Measurements from ENCODE around the gene MUC5B.

DNA sequence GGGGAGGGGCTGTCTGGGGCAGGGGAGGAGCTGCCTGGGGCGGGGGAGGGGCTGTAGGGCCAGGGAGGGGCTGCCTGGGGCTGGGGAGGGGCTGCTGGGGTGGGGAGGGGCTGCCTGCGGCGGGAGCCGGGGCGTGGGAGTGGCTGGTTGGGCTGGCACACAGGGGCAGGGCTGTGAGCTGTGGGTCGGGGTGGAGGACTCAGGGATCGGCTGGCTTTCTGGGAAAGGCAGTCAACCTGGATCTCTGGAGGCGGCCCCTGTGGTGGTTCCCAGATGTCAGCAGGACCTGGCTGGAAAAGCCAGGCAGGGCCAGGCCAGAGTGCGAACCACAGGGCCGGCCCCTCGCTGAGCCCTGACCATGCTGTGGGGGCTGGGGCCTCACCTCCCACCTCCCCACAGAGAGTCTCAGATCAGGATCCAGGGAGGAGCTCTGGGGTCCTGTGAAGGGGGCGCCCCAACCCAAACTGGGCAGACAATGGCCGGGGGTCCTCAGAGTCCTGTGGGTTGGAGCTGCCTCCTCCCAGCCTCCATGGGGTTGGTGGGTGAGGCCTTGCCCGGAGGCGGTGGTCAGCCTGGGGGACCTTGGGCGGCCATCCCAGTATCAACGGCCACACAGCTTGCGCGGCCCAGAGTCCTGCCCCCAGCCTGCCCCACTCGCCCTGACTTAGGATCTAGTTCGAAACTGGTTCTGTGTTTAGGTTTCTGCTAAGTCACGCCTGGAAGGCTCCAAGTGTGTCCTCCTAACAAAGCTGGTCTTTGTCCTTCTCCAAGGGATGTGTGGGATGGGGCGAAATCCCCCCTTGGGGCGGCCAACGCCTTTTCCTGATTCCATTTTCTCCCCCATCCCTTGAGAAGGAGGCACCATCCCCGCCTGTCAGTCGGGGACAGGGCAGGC is 1.9 kb downstream of the MUC5B start:
- TF ChIP-seq, protein P1, sequence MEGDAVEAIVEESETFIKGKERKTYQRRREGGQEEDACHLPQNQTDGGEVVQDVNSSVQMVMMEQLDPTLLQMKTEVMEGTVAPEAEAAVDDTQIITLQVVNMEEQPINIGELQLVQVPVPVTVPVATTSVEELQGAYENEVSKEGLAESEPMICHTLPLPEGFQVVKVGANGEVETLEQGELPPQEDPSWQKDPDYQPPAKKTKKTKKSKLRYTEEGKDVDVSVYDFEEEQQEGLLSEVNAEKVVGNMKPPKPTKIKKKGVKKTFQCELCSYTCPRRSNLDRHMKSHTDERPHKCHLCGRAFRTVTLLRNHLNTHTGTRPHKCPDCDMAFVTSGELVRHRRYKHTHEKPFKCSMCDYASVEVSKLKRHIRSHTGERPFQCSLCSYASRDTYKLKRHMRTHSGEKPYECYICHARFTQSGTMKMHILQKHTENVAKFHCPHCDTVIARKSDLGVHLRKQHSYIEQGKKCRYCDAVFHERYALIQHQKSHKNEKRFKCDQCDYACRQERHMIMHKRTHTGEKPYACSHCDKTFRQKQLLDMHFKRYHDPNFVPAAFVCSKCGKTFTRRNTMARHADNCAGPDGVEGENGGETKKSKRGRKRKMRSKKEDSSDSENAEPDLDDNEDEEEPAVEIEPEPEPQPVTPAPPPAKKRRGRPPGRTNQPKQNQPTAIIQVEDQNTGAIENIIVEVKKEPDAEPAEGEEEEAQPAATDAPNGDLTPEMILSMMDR (IDR thresholded peaks at IDR 0.05): no peak
- no peak for TF ChIP-seq ZFX (IDR thresholded peaks at IDR 0.05; ENCODE audit: borderline replicate concordance)
